GM08714 (cell line): ENCODE results near the gene LAMB1.
"Not testable (repeated sequence)": the region's sequence is repeated elsewhere in the genome, so short reads cannot be mapped to it uniquely, and the experiment has no call there.

ENCODE experiments used
- H3K4me3 ChIP-seq: fragments of 200-500 bp; sonication (Bioruptor generic); 2 replicates; pipeline ENCODE4 v1.5.1; 2014; ENCODE audit warnings: mild to moderate bottlenecking, low read length, inconsistent platforms
- ZNF274 ChIP-seq: IDR thresholded peaks from 2 replicates; pipeline ENCODE4 v1.6.1; 2012; ENCODE audit warnings: mild to moderate bottlenecking, low read depth, low read length

Gene LAMB1

GRCh38 chr7:108002726-108003598 lies at the start of gene LAMB1:
TSS of gene LAMB1 (minus strand) at chr7:108003161. CDS start at chr7:108002885, 276 bp downstream.
- H3K4me3 ChIP-seq = peak within 1 kb of the TSS; percentile 62
- no peak for TF ChIP-seq ZNF274

- TF ChIP-seq ZNF274 = no peak
Observed at GRCh38 chr7:108051454-108051853, 48.5 kb upstream of the LAMB1 start.

DNA sequence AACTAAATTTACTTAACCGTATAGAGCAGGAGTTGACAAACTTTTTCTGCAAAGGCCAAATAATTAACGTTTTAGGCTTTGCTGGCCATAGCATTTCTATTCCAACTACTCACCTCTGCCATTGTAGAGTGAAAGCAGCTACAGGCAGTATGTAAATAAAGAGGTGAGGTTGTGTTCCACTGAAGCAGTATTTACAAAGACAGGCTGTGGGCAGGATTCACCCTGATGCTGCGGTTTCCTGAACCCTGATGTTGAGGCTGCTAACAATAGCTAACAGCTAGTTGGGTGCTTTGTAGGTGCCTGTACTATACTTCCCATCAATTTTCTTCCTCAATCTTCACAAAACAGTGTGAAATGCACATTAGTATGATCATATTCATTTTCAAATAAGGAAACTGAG lies 47.0 kb upstream of the LAMB1 start:
- TF ChIP-seq ZNF274 = no peak
- H3K4me3 ChIP-seq = no peak overlapping the region

More at GRCh38 chr7:108051454-108051853, 48.5 kb upstream of the LAMB1 start:
- no peak overlapping the region for H3K4me3 ChIP-seq

DNA sequence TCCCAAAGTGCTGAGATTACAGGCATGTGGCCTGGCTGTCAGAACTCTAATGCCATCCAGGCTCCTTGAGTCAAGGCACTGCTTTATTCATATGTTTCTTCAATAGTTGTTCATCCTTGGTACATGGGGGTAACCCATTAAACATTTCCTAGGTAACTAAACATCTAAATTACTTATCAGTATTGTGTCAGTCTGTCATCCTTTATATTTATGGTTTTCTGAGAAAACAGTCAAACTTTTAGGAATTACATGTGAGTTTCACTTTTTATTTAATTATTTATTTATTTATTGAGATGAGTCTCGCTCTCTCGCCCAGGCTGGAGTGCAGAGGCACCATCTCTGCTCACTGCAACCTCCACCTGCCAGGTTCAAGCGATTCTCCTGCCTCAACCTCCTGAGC lies 45.5 kb upstream of the LAMB1 start:
- no peak overlapping the region for H3K4me3 ChIP-seq
- no peak for TF ChIP-seq ZNF274

DNA sequence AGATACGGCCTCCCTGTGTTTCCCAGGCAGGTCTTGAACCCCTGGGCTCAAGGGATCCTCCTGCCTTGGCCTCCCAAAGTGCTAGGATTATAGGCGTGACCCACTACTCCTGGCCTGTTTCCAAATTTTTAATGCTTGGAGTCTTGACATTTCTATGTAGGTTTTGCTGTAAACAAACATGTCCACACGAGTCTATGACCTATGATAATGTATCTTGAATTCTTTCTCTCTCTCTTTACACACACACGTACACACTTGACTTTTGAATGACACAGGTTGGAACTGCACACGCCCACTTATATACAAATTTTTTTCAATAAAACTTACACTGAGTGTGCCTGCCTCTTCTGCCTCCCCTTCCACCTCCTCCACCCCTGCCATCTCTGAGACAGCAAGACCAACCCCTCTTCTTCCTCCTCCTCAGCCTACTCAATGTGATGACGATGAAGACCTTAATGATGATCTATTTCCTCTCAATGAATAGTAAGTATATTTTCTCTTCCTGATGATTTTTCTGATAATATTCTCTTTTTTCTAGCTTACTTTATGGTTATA lies 44.1 kb upstream of the LAMB1 start:
- TF ChIP-seq ZNF274 = no peak
- H3K4me3 ChIP-seq = no peak overlapping the region

- H3K4me3 ChIP-seq = no peak overlapping the region
- no peak for TF ChIP-seq ZNF274
Observed at GRCh38 chr7:108045669-108046068, 42.7 kb upstream of the LAMB1 start.

DNA sequence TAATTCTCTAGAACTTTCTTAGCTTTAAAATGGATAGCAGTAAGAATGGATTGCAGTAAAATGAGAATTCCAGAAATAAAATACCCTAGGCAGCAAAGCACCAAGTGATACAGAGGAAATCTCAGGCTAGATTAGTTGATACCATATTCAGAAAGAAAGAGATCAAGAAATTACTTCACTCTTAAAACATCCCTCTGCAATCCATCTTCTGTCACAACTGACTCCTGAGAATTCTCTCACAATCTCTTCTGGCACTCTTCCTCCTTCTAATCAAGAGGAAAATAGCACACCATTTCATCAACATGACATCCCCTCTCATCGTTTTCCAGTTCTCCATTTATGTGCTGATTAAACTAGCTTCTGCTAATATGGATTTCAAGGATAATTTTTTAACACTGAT lies 42.2 kb upstream of the LAMB1 start:
- no peak for TF ChIP-seq ZNF274
- no peak overlapping the region for H3K4me3 ChIP-seq

DNA sequence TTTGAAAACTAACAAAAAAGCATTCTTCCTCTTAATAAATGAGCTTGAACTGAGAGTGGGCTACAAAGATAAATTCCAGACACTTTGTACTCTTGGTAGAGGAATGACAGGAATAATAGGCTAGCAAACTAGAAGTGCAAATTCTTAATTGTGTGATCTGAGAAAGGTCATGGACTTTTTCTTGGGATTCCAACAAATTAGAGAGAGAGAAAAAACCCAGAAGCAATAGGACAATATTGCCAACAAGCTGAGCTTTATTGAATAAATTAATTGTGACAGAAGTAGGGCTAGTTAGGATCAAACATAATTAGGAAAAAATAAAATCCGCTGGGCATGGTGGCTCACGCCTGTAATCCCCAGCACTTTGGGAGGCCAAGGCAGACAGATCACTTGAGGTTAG lies 41.4 kb upstream of the LAMB1 start:
- no peak overlapping the region for H3K4me3 ChIP-seq
- TF ChIP-seq ZNF274 = no peak

DNA sequence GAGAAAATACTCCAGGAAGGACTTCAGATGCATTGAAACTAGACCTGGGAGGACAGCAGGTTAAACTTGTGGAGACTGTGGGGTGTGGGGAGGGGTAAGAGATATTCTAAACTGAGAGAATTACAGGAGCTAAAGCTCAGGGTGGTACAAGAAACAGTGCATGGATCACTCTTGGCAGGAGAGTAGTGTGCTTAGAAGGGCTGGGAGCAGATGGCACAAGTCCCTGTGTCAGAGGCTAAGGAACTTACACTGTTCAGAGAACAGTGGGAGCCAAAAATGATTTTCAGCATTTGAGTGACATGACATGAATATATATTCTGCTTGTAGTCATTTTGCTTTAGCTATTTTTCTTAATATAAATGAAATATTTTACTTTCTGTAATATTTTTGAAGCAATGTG lies 36.0 kb upstream of the LAMB1 start:
- no peak for TF ChIP-seq ZNF274
- no peak overlapping the region for H3K4me3 ChIP-seq

DNA sequence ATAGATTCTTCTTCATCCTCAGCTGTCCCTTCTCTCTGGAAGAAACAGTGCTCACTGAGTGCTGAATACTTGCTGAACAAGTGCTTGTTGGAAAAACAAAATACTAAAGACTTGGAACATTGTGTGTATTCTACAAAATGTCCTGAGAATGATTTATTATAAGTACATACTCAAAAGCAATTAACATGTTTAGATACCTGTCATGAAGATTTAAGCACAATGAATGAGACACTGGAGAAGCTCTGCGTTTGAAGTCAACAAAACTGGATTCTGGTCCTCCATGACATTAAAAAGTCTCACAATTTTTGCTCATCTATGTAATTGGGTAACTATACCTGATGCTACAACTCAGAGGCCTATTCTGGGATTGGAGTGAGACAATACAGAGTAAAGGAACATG lies 34.8 kb upstream of the LAMB1 start:
- no peak overlapping the region for H3K4me3 ChIP-seq
- TF ChIP-seq ZNF274 = no peak

GRCh38 chr7:108037140-108037539 lies 34.2 kb upstream of the LAMB1 start:
- no peak for TF ChIP-seq ZNF274
- no peak overlapping the region for H3K4me3 ChIP-seq

DNA sequence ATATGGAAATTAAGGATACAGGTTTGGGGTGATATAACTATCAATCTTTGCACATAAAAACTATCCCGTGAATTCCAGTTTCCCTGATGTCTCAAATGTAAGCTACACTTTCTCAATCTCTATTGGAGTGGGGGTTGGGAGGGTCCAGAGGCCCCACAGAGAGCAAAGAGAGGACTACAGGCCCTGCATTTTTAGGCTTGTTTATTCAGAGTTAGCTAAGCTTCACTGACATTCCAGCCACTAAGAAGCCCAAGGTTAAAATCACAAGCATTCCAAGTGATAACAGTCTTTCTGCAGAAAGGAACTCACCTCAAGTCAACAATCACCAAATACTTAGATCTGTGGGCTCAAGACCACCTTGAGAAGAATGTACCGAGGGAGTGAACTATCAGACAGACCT lies 31.6 kb upstream of the LAMB1 start:
- no peak for TF ChIP-seq ZNF274
- no peak overlapping the region for H3K4me3 ChIP-seq

GRCh38 chr7:108033776-108034497 lies 31.0 kb upstream of the LAMB1 start:
- TF ChIP-seq ZNF274 = no peak
- no peak overlapping the region for H3K4me3 ChIP-seq

- not testable (repeated sequence) for H3K4me3 ChIP-seq
Observed at GRCh38 chr7:108033309-108033708, 30.3 kb upstream of the LAMB1 start.

DNA sequence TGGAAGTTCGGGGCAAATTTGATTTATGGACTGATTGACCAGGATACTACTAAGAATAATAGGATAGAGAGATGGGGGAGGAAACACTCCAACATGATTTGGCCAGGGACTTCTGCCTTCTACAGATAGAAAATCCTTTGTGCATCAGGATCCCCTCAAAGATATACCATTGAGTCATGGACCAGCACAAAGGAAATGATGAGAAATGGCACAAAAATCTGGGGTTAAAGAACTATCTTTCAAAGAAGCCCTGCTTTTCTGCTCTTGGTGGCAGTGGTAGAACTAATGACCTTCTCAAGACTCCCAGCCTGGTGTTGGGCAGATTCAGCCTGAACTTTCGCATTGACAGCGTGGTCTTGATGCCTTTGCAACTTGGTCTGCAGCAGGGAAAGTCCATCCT lies 27.6 kb upstream of the LAMB1 start:
- no peak overlapping the region for H3K4me3 ChIP-seq
- no peak for TF ChIP-seq ZNF274
